Esophagus mucosa (tissue), 1 donor: Measurements from ENCODE around the gene SDSL. TPM values are rescaled to one million over a fixed set of nuclear protein-coding genes. Genes with fewer than 3 reads are reported as not detected.

Experiments
- ATAC-seq: fragments of 200-7000 bp; cut with Tn5 transposase; one replicate; pipeline ENCODE4 v1.9.1; 2020
- total RNA-seq: library from RNA; stranded (reverse); gene quantifications from one replicate; pipeline ENCODE4 v1.2.4, GENCODE V29; 2023
- donor health status: DM: yes; HTN: yes; CAD: no.

The SDSL gene
- total RNA-seq, 1 donor from 2014 or later: 2.3 TPM

- no peak for ATAC-seq
Measured at GRCh38 chr12:113422886-113423669, 898 bp downstream of the SDSL start.

DNA sequence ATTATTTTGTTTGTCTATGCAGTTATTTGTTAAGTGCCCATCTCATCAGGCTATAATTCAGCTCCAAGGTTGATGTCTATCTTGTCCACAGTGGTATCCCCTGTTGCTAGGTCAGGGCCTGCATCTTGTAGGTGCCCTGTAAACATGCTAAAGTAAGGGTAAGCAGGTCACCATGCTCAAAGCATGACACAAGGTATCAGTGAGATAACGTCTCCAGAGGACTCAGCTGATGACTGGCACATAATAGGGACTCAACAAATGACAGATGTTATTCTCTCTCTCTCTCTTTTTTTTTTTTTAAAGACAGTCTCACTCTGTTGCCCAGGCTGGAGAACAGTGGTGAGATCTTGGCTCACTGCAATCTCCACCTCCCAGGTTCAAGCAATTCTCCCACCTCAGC is 2.3 kb downstream of the SDSL start:
- no peak for ATAC-seq

DNA sequence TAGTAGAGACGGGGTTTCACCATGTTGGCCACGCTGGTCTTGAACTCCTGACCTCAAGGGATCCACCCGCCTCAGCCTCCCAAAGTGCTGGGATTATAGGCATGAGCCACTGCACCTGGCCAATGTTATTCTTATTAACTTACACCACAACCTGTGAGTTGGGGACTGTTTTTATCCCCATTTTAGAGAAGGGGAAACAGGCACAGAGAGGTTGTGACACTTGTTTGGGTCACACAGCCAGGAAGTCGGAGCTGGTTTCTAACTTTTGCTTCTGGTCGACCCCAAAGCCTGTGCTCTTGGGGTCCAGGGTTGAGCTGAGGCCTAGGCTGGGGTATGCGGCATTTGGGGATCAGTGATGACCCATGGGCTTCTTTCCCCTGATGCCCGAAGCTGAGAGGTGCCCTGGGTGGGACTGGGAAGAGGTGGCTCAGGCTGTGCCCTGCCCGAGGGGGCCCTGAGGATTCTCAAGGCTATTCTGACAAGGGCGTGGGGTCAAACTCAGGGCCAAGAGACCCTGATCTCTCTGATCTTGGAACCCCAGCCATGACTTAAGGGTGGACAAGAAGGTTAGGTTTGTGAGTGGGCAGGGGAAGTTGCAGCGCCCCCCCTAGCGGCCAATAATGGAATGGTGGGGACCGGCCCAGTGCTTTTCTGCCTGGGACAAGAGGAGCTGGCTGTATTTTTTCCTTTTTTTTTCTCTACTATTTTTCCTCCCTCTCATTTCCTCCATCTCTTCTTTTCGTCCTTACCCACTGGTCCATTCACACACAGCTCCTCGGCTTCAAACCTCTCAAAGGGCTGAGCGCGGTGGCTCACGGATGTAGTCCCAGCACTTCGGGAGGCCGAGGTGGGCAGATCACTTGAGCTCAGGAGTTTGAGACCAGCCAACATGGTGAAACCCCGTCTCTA is 3.0 kb downstream of the SDSL start:
- ATAC-seq: peak; percentile 51

GRCh38 chr12:113425960-113426453 is 3.8 kb downstream of the SDSL start:
- no peak for ATAC-seq

- ATAC-seq: no peak
Measured at GRCh38 chr12:113427882-113428281, 5.7 kb downstream of the SDSL start.

DNA sequence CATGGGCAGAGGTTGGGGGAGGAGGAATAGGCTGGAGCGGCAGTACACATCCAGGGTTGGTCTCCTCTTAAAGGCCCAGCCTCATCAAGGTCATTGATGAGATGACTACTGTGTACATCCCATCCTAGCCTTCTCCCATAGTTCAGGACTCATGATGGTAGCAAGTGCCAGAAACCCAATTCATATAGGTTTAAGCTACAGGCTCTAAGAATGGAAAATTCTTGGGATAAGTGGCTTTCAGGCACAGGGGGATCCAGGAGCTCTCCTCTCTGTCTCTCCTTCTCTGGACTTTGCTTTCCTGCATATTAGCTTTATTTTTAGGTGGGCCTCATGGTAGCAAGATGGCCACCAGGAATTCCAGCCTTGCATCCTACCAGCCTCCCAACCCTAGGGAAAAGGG is 6.3 kb downstream of the SDSL start:
- no peak for ATAC-seq

DNA sequence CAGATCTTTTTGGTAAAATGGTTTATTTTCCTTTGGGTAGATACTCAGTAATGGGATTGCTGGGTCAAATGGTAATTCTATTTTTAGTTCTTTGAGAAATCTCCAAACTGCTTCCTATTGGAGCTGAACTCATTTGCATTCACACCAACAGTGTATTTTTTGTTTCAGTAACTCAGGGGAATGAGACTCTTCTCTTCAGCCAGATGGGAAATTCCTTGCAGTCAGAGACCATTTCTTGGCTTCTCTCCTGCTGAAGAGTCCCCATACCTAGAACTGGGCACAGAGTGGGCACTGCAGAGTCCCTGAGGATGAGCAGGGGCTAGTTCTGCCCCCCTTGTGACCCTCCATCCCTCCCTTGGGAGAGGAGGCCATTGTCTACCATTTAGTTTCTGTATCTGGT is 10.8 kb downstream of the SDSL start:
- no peak for ATAC-seq

DNA sequence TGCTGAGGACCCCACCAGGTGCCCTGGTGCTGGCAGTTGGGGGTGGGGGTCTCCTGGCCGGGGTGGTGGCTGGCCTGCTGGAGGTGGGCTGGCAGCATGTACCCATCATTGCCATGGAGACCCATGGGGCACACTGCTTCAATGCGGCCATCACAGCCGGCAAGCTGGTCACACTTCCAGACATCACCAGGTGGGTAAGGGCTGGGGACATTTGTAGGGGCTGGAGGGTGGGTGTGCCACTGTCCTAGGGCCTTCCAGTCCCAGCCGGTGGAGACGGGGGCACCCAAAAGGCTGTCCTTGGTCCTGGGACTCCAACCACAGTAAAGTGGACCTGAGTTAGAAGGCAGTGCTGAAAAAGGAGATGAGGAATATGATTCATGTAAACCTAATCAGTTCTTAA is 13.2 kb downstream of the SDSL start:
- no peak for ATAC-seq

DNA sequence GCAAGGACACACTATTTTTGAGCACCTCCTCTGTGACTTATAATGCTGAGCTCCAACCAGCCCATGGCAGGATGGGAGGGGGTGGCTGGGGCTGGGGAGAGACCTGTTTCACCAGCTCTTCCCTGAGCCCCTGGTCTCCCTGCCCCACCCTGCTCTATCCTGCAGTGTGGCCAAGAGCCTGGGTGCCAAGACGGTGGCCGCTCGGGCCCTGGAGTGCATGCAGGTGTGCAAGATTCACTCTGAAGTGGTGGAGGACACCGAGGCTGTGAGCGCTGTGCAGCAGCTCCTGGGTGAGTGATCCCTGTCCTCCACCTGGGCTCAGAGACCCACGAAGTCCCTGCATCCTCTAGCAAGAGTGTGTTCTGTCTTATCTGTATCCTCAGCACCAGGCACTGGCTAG is 14.4 kb downstream of the SDSL start:
- ATAC-seq: no peak

DNA sequence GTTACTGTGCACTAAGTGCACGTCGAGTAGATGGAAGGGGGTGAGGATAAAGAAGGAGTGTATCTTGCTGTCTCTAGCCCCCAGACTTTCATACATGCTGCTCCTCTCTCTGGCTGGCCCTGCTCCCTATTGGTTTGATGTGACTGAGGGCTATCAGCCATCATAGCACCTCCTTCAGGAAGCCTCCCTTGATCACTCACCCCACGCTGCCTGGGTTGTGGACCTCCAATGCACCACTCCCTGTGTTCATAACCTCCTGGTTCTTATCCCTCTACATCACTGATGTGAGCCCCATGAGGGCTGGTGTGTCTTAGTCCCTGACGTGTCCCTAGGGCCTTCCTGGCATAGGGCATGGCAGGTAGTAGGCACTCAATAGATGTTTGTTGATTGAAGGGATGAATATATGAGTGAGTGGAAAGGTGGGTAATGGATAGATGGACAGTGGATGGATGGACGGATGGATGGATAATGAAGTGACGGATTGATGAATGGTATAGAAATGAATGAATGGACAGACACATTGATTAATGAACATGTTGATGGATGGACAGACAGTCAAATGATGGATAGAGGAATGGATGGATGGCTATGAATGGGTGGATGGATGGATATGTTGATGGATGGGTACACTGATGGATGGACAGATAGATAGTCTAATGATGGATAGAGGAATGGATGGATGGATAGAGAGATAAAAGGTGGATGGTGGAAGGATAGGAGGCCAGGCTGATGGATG is 15.0 kb downstream of the SDSL start:
- no peak for ATAC-seq

DNA sequence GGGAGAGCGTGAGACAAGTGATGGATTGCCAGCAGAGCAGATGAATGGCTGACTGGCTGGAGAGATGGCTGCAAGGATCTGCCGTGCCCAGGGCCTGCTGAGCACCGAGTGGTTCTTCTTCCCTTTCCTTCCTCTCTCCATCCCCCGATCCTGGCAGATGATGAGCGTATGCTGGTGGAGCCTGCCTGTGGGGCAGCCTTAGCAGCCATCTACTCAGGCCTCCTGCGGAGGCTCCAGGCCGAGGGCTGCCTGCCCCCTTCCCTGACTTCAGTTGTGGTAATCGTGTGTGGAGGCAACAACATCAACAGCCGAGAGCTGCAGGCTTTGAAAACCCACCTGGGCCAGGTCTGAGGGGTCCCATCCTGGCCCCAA is 15.5 kb downstream of the SDSL start:
- no peak for ATAC-seq

GRCh38 chr12:113438523-113439300 is 16.5 kb downstream of the SDSL start:
- no peak for ATAC-seq

- ATAC-seq: no peak
Measured at GRCh38 chr12:113439301-113439597, 17.1 kb downstream of the SDSL start.

GRCh38 chr12:113439606-113440030 is 17.4 kb downstream of the SDSL start:
- ATAC-seq: peak; percentile 23

- ATAC-seq: no peak
Measured at GRCh38 chr12:113440336-113440735, 18.2 kb downstream of the SDSL start.

GRCh38 chr12:113440947-113441782 is 19.0 kb downstream of the SDSL start:
- no peak for ATAC-seq

DNA sequence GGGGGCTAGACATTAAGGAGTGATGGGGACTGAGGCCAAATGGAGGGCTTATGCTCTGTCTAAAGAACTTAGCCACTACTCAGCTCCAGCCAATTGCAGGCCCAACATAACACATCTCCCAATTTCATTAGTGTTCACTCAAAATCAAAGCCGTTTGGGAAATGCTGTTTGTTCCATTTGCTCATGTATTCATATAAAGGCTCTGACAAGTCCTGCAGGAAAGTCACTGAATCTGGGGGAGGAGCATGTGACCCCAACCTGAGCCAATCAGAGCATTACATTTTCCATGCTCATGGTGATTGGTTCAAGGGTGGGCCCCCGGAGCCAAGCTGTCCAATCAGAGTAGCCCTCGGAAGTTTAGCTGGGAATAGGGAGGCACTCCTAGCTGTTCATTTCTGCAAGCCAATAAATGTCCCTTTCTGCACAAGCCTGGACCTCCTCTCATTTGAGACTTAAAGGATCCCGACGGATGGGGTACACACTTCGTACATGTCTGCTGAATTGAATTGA is 20.9 kb downstream of the SDSL start:
- ATAC-seq: no peak

DNA sequence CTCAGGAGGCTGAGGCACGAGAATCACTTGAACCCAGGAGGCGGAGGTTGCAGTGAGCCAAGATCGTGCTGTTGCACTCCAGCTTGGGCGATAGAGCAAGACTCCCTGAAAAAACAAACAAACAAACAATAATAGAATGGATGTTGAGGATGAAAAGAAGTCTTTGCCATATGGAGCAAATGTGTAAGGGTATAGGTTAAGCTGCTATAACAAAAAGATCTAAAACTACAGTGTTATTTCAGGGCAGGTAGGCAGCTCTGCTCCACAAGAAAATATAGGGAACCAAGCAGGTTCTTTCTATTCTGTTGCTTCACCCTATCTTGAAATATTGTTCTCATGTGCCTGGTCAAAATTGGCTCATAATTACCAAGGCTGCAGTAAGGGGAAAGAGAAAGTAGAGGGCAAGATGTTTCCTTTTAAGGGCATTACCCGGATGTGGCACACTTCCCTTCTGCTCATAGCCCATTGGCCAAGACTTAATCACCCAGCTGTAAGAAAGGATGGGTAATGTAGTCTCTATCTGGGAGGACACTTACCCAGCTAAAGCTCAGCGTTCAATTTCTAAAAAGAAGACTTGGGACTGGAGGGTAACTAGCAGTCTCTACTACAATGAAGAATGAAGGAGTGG is 23.5 kb downstream of the SDSL start:
- peak; percentile 18 for ATAC-seq

GRCh38 chr12:113448873-113449272 is 26.7 kb downstream of the SDSL start:
- ATAC-seq: no peak

GRCh38 chr12:113449299-113449698 is 27.1 kb downstream of the SDSL start:
- ATAC-seq: no peak

GRCh38 chr12:113449839-113450238 is 27.7 kb downstream of the SDSL start:
- no peak for ATAC-seq
